HG02759 (cell line): Measurements from ENCODE around the gene KATNAL2.
"Not testable (repeated sequence)": the region's sequence is repeated elsewhere in the genome, so short reads cannot be mapped to it uniquely, and the experiment has no call there.

Source experiments
- ATAC-seq: cut with Tn5 transposase; IDR thresholded peaks from one replicate; pipeline ENCODE4 v1.9.1; 2021; ENCODE audit warnings: mild to moderate bottlenecking, moderate library complexity; ENCODE audit not compliant: unreplicated experiment

The KATNAL2 gene

GRCh38 chr18:47032945-47033344 lies 115.5 kb downstream of the KATNAL2 start:
- ATAC-seq = no peak

DNA sequence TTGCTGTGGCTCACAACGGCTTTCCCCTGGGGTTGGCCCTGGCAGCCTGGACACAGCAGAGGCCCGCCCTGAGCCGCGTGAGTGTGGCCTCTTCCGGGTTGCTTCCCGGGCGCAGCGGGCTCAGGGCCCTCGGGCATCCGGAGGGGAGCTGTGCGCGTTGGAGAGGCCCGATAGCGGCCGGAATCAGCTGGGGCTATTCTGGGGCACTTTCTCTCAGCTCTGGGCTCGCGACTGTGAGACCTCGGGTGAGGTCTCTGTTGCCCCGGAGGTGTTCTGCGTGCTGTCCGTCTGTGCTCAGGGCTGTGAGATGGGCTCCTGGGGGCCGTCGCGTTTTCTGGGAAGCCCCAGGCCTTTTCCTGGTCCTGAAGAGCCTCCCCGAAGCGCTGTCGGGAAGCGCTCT lies 117.2 kb downstream of the KATNAL2 start:
- ATAC-seq = not testable (repeated sequence)

DNA sequence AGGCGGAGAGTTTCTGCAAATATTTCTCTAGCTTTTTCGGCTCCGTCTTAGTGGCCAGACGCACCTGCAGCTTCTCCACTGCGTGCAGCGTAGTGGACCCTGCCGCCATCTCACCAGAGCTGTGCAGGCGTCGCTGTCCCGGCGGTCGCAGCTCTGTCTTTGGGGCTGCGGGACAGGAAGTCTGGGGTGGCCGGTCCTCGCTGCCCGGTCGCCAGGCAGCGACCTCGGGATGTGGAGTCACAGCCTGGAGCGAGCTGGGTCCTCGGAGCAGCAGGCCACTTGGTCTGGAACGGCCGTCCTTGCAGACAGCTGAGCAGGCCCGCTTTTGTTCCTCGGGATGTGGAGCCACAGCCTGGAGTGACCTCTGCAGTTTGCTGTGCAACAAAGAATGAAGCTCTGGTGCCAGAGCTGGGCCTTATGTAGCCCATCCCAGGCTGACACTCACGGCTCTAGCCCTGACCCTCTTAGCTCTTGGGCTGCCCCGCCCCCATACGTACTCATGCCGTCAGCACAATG lies 117.8 kb downstream of the KATNAL2 start, which contains the start of gene ELOA2:
Gene ELOA2, minus strand, starts transcription at position 466 of the 516 bp plus-strand sequence. Its CDS starts 357 bp downstream, at position 109.
- ATAC-seq = no peak

- ATAC-seq = no peak
Observed at GRCh38 chr18:47036298-47036874, 119.0 kb downstream of the KATNAL2 start.

DNA sequence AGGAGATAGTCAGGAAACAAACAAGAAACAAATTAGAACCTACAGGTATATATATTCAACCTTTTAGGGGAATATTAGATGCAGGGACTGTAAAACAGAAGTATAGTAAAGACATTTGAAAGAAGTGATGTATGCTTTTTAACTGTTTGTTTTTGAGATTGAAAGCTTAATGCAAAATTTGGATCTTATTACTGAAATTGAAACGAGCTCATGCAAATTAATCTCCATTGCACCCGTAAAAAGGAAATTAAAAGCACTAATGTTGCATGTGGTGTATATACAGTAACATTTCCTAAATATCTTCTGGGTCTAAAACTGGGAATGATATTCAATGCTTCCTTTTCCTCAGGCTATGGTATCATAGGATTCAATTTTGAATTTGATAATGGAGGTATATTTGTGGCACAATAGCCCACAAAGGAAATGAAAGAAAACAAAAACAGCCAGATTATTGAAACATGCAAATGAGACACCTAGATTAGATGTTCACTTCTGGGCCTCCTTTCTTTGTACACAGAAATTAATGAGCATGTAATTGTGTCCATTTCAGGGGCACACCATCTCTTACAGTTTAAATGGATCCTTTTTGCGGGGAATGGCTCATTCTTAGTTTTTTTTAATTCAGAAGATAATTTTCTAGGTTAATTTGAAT lies 119.7 kb downstream of the KATNAL2 start:
- ATAC-seq = no peak

GRCh38 chr18:47040982-47041381 lies 123.6 kb downstream of the KATNAL2 start:
- no peak for ATAC-seq

DNA sequence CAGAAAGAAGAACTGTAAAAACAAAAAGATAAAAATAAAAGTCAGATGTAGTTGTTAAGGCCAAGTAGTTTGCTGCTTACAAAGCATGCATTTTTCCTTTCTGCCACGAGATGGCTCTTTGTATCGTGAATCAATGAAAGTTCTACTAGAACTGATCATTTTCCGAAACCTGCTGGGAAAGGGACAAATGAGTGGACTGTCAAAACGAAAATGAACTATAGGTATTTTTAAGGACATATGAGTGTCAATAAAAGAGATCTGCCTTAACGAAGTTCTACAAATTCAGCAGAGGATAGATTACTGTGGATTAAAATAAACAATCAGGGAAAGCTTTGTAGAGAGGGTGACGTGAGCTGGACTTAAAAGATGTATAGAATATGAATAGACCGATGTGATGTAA lies 133.1 kb downstream of the KATNAL2 start:
- no peak for ATAC-seq

DNA sequence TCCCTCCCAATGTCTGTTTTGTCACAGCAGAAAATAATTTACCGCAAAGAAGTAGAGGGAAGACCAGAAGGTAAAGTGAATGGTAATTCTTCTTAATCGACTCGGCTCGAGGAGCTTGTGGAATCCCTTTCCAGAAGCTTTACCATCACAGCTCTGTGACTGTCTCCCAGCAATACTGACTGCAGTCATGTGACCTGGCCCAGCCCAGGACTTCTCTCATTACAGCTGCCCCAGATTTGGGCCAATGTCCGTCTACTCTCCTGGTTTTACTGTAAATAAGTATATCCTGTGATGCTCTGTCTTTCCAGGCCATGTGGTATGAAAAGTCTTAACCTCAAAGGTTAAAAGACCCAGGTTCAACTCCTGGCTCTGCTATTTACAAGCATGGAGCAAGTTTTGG lies 137.0 kb downstream of the KATNAL2 start:
- no peak for ATAC-seq

DNA sequence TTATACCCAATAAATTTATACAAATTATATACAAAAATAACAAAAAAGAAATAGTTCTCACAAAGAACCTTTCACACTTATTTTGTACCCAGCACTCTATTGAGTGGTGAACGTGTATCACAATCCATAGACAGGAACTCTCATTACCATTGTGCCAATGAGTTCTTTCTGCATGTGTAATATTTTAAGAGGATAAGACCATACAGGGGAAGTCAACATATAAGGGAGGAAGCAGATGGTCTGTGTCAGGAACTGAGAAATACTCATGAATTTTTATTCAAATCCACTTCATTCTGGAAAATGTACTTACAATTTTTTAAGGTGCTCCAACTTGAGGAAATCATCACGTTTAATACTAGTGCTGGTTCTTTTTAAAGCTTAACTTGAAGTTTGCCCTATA lies 145.1 kb downstream of the KATNAL2 start:
- no peak for ATAC-seq

- ATAC-seq = no peak
Observed at GRCh38 chr18:47063096-47063495, 145.7 kb downstream of the KATNAL2 start.

DNA sequence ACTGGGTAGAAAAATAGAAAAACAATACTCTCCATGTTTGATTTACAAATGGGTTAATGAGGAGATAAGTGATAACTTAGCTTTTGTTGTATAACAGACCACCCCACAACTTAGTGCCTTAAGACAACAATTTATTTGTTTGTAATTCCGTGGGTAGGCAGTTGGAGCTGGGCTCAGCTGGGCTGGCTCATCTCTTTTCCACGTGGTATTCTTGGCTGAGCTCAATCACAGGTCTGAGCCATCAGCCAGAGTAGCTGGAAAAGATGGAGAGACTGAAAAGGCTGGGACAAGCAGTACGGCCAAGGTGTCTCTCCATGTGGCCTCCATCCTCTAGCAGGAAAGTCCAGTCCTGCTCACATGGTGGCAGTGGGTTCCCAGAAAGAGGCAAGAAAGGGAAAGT lies 150.2 kb downstream of the KATNAL2 start:
- no peak for ATAC-seq

- ATAC-seq = no peak
Observed at GRCh38 chr18:47075098-47075883, 157.9 kb downstream of the KATNAL2 start.

DNA sequence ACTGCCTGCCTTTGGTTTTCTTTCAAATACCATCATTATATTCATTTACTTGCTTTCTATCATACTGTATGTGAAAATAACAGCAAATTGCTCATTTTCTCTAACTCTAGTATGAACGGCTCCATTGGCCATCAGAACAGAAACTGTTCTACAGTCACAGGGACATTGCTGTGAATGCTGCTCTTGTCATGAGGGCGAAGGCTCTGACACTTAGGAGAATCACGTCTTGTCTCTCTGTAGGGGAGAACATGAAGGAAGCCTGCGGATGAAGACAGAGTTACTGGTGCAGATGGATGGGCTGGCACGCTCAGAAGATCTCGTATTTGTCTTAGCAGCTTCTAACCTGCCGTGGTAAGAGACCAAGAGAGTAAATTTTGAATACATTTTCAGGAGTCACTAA lies 159.7 kb downstream of the KATNAL2 start:
- no peak for ATAC-seq

DNA sequence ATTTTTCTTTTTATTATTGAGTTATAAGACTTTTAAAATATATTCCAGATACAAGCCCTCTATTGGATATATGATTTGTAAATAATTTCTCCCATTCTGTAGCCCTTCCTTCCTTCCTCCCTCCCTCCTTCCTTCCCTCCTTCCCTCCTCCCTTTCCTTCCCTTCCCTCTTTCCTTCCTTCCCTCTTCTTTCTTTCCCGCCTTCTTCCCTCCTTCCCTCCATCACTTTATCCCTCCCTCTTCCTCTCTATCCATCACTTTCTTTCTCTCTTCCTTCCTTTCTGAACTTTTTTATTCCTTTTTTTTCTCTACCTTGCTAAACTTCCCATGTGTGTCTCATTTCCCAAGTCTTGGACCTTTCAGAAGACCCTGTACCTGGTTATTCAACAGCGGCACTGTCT lies 163.5 kb downstream of the KATNAL2 start:
- no peak for ATAC-seq

GRCh38 chr18:47081578-47081977 lies 164.2 kb downstream of the KATNAL2 start:
- no peak for ATAC-seq

DNA sequence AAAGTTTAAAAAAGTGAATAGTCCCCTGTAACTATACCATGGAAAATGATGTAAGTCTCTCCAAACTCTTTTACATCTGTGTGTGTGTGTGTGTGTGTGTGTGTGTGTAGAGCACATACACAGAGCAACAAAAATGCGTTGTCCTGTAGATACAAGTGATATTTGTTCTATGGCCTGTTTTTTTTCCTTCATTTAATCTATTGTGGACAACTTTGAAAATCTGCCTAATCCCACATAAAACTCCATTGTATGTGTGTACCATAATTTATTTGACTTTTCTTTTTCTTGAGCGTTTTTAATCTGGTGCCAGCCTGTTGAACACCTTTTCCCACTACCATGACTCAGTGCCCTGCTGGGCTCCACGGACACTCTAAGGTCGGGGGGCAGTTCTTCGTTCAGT lies 170.3 kb downstream of the KATNAL2 start:
- no peak for ATAC-seq

- no peak for ATAC-seq
Observed at GRCh38 chr18:47095810-47096209, 178.4 kb downstream of the KATNAL2 start.

- no peak for ATAC-seq
Observed at GRCh38 chr18:47100212-47100831, 182.9 kb downstream of the KATNAL2 start.

DNA sequence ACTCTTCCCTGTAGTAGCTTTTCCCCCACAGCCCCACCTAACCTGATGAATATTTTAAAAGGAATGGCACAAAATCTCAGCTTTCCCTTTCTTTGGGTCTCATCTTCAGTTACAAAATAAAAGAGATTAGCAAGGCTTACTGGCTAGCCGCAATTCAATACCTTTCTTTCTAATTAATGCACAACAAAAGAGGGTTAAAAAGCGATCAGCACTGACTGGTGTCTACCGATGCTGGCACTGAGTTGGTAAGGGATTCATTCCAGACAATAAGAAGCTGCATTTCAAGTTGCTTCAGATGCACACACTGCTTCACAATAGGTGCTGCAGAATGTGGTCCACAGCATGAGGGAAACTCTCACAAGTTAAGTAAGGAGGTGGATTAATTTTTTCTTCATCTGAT lies 191.0 kb downstream of the KATNAL2 start:
- ATAC-seq = no peak

DNA sequence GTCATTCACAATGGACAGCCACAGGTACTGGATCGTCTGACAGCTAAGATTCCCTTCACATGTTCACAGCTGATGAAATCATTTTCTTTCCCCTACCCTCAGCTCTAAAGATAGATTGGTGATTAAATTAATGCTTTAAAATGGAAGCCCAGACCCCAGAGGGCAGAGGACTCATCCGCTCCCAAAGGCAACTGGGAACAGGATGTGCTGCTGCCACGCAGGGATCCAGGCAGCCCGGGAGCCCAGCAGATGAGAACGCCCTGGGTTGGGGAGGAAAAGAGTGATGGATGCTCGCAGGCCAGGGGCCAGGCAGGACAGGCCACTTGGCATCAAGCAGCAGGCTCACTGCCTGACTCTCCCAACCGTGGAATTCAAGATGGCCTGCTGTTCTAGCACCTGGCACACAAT lies 191.6 kb downstream of the KATNAL2 start:
- ATAC-seq = no peak

DNA sequence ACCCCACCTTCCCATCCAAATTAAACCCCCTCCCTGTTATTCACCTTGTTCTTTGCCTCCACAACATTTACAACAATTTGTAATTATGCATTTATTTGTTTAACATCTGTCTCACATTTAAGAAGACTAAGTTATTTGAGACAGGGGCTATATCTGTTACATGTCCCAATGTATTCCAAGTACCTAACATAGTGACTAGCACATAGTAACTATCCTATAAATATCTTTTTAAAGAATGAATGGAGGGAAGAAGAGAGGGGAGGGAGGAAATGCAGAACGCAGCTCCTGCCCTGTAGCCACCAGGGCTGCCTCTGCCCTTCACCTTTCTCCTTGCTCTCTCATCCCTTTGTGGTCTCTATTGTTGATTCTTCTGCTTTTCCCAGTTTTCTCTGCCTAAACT lies 192.3 kb downstream of the KATNAL2 start:
- no peak for ATAC-seq
